GM23338 (cell line): ENCODE measurements around the gene TLR5. TPM values are rescaled to one million over a fixed set of nuclear protein-coding genes. Genes with fewer than 3 reads are reported as not detected.

Source experiments
- ATAC-seq: fragments of 200-7000 bp; cut with Tn5 transposase; 3 replicates; pipeline ENCODE4 v1.9.1; 2020
- DNase-seq: peaks from one replicate; pipeline ENCODE4 v3.0.0-alpha.2; 2015; ENCODE audit warnings: low spot score
- H2AFZ ChIP-seq: fragments of 200-600 bp; sonication (generic); 2 replicates; pipeline ENCODE4 v1.8.0; 2016; ENCODE audit warnings: antibody characterized with exemption, mild to moderate bottlenecking, moderate library complexity
- H3F3A ChIP-seq: fragments of 200-600 bp; sonication (generic); replicated peaks from 2 replicates; pipeline ENCODE4 v1.8.0; 2017; ENCODE audit warnings: antibody characterized with exemption, mixed run types, low read depth
- H3K27ac ChIP-seq: fragments of 200-600 bp; sonication (generic); 2 replicates; pipeline ENCODE4 v1.6.1; 2016; ENCODE audit warnings: low read depth
- H3K27me3 ChIP-seq: fragments of 200-600 bp; sonication (generic); 2 replicates; pipeline ENCODE4 v1.8.0; 2016; ENCODE audit warnings: mild to moderate bottlenecking, mixed run types, moderate library complexity; ENCODE audit not compliant: insufficient read depth
- H3K36me3 ChIP-seq: fragments of 200-600 bp; sonication (generic); 2 replicates; pipeline ENCODE4 v1.8.0; 2016; ENCODE audit warnings: mild to moderate bottlenecking; ENCODE audit not compliant: insufficient read depth
- H3K4me1 ChIP-seq: fragments of 200-600 bp; sonication (generic); 2 replicates; pipeline ENCODE4 v1.8.0; 2016; ENCODE audit warnings: mild to moderate bottlenecking, moderate library complexity; ENCODE audit not compliant: insufficient read depth
- H3K4me2 ChIP-seq: fragments of 200-600 bp; sonication (generic); 2 replicates; pipeline ENCODE4 v1.7.1; 2017; ENCODE audit warnings: mixed run types
- H3K4me3 ChIP-seq: fragments of 200-600 bp; sonication (generic); 2 replicates; pipeline ENCODE4 v1.6.1; 2016; ENCODE audit warnings: mixed run types
- H3K79me2 ChIP-seq: fragments of 200-600 bp; sonication (generic); replicated peaks from 2 replicates; pipeline ENCODE4 v1.8.0; 2017; ENCODE audit warnings: mild to moderate bottlenecking; ENCODE audit not compliant: insufficient read depth
- H3K9me2 ChIP-seq: fragments of 200-600 bp; sonication (generic); 2 replicates; pipeline ENCODE4 v1.8.0; 2017; ENCODE audit not compliant: insufficient read depth
- H4K20me1 ChIP-seq: fragments of 200-600 bp; sonication (generic); replicated peaks from 2 replicates; pipeline ENCODE4 v1.8.0; 2017; ENCODE audit warnings: mild to moderate bottlenecking; ENCODE audit not compliant: insufficient read depth
- H3K27ac Mint-ChIP-seq: 2 replicates; pipeline ENCODE4 v1.8.0; 2020; ENCODE audit warnings: inconsistent platforms, mild to moderate bottlenecking, moderate library complexity, mixed read lengths
- H3K27me3 Mint-ChIP-seq: 3 replicates; pipeline ENCODE4 v1.8.0; 2022; ENCODE audit warnings: low read depth, mild to moderate bottlenecking, moderate library complexity, mixed read lengths, inconsistent platforms; ENCODE audit not compliant: insufficient read depth, poor library complexity
- H3K36me3 Mint-ChIP-seq: 3 replicates; pipeline ENCODE4 v1.8.0; 2021; ENCODE audit warnings: low read depth, mild to moderate bottlenecking, inconsistent platforms, moderate library complexity, mixed read lengths
- H3K4me1 Mint-ChIP-seq: 3 replicates; pipeline ENCODE4 v1.8.0; 2020; ENCODE audit warnings: mild to moderate bottlenecking, inconsistent platforms, mixed read lengths
- H3K4me3 Mint-ChIP-seq: 3 replicates; pipeline ENCODE4 v1.8.0; 2021; ENCODE audit warnings: moderate library complexity, mild to moderate bottlenecking, inconsistent platforms, mixed read lengths
- H3K9me3 Mint-ChIP-seq: 3 replicates; pipeline ENCODE4 v1.8.0; 2020; ENCODE audit warnings: moderate library complexity, mild to moderate bottlenecking, inconsistent platforms, mixed read lengths
- CREB1 ChIP-seq: fragments of 250-450 bp; sonication (Bioruptor Pico); IDR thresholded peaks from 2 replicates; pipeline ENCODE4 v1.5.0; 2020; ENCODE audit warnings: low read depth, mild to moderate bottlenecking, moderate library complexity
- CTCF ChIP-seq, 2 experiments: fragments of 200-600 bp in 1 of 2; sonication (generic) in 1 of 2; conservative IDR thresholded peaks; 2 replicates each; pipeline versions ENCODE4 v1.5.1 to v1.6.1; 2016 to 2017; ENCODE audit warnings: antibody characterized with exemption in 2 of 2, low read depth in 2 of 2, mild to moderate bottlenecking in 2 of 2, moderate library complexity in 1 of 2
- ETS1 ChIP-seq: IDR thresholded peaks from 2 replicates; pipeline ENCODE4 v1.6.1; 2016; ENCODE audit warnings: antibody characterized with exemption
- EZH2 ChIP-seq: fragments of 200-600 bp; sonication (generic); IDR thresholded peaks from one replicate; pipeline ENCODE4 v1.8.0; 2017; ENCODE audit warnings: antibody characterized with exemption, mild to moderate bottlenecking, low read depth; ENCODE audit not compliant: unreplicated experiment
- EZH2phosphoT487 ChIP-seq: fragments of 200-600 bp; sonication (generic); IDR thresholded peaks from one replicate; pipeline ENCODE4 v1.8.1; 2018; ENCODE audit warnings: antibody characterized with exemption; ENCODE audit not compliant: unreplicated experiment
- JUNB ChIP-seq: IDR thresholded peaks from one replicate; pipeline ENCODE4 v1.6.1; 2016; ENCODE audit warnings: antibody characterized with exemption; ENCODE audit not compliant: unreplicated experiment
- NANOG ChIP-seq: IDR thresholded peaks from 2 replicates; pipeline ENCODE4 v1.6.1; 2016; ENCODE audit warnings: antibody characterized with exemption, borderline replicate concordance
- POLR2AphosphoS5 ChIP-seq: IDR thresholded peaks from 2 replicates; pipeline ENCODE4 v1.6.1; 2016; ENCODE audit warnings: antibody characterized with exemption, low read depth
- REST ChIP-seq: IDR thresholded peaks from one replicate; pipeline ENCODE4 v1.6.1; 2018; ENCODE audit warnings: antibody characterized with exemption; ENCODE audit not compliant: unreplicated experiment
- STAT1 ChIP-seq: IDR thresholded peaks from one replicate; pipeline ENCODE4 v1.6.1; 2016; ENCODE audit warnings: antibody characterized with exemption; ENCODE audit not compliant: unreplicated experiment
- ZNF114 ChIP-seq: fragments of 250-450 bp; sonication (Bioruptor Pico); IDR thresholded peaks from 2 replicates; pipeline ENCODE4 v1.5.0; 2020; ENCODE audit warnings: mild to moderate bottlenecking, moderate library complexity
- ZNF331 ChIP-seq: fragments of 250-450 bp; sonication (Bioruptor Pico); IDR thresholded peaks from 2 replicates; pipeline ENCODE4 v1.5.0; 2020; ENCODE audit warnings: low read depth, mild to moderate bottlenecking, moderate library complexity
- ZNF462 ChIP-seq: fragments of 250-450 bp; sonication (Bioruptor Pico); IDR thresholded peaks from 2 replicates; pipeline ENCODE4 v1.5.0; 2020; ENCODE audit warnings: mild to moderate bottlenecking, moderate library complexity
- polyA plus RNA-seq: library from polyadenylated mRNA; unstranded; fragments of >200 nt; fragmentation: Nextera tagmentation; extraction: Ambion mirVana; gene quantifications from 2 replicates; pipeline ENCODE4 v1.2.1, GENCODE V29; 2016
- total RNA-seq: library from RNA; depleted of rRNA; stranded (reverse); fragments of >200 nt; shearing (Covaris generic); gene quantifications from 2 replicates; pipeline ENCODE4 v1.2.3, GENCODE V29; 2014

The TLR5 gene
- total and polyA plus RNA-seq, 2 experiments from 2014 or later, result 0.10 to 0.39 TPM

GRCh38 chr1:223082914-223083313 lies 60.1 kb downstream of the TLR5 start:
- Histone ChIP-seq H3K9me2 (no peaks in the 10 kb centered on the region), H3K4me3 (no peak overlapping the region), H4K20me1 (no peaks in the 10 kb centered on the region), H3F3A (no peaks in the 10 kb centered on the region), H3K79me2 (no peaks in the 10 kb centered on the region), H3K4me1 (0 out of 2 replicates have a peak, but pooled peaks cover under 1% of the 10 kb centered on the region), H3K4me2 (no peak overlapping the region), H2AFZ (no peak overlapping the region), H3K27ac (no peak overlapping the region), H3K27me3 (0 out of 2 replicates have a peak, but pooled peaks cover 11% of the 10 kb centered on the region), H3K36me3 (no peaks in the 10 kb centered on the region)
- ATAC-seq (no peak), DNase-seq (no peak)
- Mint-ChIP-seq H3K36me3 (no peaks in the 10 kb centered on the region), H3K27me3 (peaks cover 11% of the 10 kb centered on the region), H3K4me1 (peaks cover 30% of the 10 kb centered on the region), H3K27ac (no peak overlapping the region), H3K9me3 (no peaks in the 10 kb centered on the region), H3K4me3 (no peak overlapping the region)
- TF ChIP-seq CTCF (conservative IDR thresholded peaks at IDR 0.05; ENCODE audit: low read depth in 2 of 2) (no peak), ZNF331 (CRISPR knock-in tag) (no peak), POLR2AphosphoS5 (no peak), ZNF462 (CRISPR knock-in tag) (no peak), NANOG (no peak), EZH2phosphoT487 (no peak), ZNF114 (CRISPR knock-in tag) (no peak), EZH2 (no peak), STAT1 (no peak), ETS1 (no peak), CREB1 (no peak), JUNB (no peak), REST (no peak)
